Amniotic stem cell (primary cell): ENCODE results near the gene FTSJ3.

Experiments used
- DNase-seq: peaks from one replicate; lab custom pipeline; 2025; lab: John Stamatoyannopoulos, UW

FTSJ3 gene

DNA sequence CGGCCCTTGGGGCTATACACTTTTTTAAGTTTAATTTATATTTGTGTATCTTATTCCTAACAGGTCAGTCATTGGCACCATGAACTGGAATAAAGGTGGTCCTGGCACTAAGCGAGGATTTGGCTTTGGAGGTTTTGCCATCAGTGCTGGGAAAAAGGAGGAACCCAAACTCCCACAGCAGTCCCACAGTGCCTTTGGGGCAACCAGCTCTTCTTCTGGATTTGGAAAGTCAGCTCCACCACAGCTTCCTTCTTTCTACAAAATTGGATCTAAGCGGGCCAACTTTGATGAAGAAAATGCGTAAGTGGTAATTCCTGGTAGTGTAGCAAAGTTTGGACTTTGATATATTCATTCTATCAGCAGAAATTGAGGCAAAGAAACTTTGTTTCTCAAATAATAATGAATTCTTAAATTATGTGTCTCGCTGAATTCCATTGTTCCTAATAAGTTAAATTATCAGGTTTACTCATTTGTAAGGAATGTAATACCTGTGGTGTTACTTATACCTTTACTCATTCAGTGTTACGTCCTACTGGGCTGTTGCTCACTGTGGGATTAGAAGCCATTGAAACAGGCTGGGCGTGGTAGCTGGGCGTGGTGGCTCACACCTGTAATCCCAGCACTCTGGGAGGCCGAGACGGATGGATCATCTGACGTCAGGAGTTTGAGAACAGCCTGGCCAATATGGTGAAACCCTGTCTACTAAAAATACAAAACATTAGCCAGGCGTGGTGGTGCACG is 40.3 kb downstream of the FTSJ3 start:
- DNase-seq, result no peak

DNA sequence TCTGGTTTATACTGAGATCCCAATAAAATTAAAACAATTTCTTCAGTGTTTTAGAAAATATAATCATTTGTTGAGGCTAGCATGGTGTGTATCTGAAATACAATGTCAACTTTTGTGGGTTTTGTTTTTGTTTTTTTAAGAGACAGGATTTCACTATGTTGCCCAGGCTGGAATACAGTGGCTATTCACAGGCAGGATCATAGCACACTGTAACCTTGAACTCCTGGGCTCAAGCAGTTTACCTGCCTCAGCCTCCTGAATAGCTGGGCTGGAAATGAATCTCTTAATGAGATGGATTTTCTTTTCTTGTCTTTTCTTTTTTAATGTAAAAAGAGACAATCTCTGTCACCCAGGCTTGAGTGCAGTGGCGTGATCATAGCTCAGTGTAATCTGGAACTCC is 41.3 kb downstream of the FTSJ3 start:
- DNase-seq, result no peak

DNA sequence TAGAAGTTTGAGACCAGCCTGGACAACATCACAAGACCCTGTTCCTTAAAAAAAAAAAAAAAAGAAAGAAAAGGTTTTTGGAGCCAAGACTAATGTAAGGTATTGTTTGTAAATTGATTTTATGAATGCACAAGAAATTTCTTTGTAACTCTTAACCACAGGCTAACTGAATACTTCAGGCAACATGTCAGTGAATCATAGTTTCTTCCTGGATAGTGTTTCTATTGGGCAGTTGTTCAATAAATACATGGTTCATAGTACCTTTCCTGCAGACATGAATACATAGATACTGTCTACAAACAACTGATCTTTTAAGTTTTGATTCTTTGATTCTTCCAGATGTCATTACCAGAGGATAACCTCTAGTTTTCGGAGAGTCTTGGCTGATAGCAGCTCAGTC is 41.9 kb downstream of the FTSJ3 start:
- DNase-seq, result no peak

DNA sequence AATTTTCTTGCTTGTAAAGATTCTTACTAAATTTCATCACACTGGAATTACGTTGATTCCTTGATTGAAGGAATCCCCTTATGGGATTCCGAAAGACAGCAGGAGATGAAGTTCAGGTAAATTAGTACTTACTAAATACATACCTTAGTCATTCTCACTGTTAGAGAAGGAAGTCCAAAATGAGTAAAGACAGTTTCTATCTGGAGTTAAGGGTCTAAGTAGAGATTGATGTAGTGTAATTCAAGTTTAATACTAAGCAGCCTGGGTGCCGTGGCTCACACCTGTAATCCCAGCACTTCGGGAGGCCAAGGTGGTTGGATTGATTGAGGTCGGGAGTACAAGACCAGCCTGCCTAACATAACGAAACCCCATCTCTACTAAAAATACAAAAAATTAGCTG is 43.9 kb downstream of the FTSJ3 start:
- DNase-seq, result no peak

DNA sequence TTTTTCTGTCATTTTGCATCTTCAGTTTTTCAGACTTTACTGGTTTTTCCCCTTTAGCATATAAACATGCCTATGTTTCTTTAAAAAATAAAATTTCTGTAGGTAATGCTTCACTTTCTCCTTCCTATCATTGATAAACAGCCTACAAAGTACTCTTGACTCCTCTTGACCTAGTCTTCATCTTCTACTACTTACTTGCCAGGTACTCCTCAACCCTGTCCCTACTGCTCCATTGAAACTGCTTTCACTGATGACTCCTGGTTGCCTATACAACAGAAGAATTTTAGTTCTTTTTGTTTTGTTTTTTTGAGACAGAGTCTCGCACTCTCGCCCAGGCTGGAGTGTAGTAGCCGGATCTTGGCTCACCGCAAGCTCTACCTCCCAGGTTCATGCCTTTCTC is 46.5 kb downstream of the FTSJ3 start:
- DNase-seq, result no peak

DNA sequence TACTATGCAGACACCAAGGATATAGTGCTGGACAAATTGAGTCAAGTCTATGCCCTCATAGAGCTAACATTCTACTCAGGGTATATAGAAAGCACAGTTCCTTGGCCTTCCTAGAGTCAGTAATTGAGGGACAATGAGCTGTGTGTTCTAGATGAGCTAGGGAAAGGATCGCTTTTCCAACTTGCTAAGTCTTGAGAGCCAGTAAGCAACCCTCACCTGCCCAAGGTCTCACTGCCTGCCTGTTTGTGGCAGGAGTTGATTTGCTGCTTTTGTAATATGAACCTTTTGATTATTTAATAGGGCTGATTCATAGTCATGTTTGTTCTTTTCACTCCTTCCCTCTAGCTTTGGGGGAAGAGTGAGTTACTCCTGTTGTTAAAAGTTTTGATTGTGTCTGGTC is 47.0 kb downstream of the FTSJ3 start:
- no peak for DNase-seq

DNA sequence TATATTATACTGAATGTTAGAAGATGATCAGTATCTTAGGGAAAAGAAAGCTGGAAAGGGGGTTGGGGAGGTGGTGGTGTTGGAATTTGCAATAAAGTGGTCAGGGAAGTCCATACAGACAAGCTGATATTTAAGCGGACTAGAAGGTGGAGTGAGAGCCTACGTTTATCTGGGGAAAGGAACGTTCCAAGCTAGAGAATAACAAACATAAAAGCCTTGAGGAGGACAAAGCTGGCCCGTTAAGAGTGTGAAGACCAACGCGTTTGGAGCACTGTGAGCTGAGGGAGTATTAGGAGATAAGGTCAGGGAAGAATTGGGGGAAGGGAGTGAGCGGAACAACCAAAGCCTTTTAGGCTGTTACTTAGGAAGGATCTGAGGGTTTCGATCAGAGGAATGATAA is 52.0 kb downstream of the FTSJ3 start:
- DNase-seq, result no peak

DNA sequence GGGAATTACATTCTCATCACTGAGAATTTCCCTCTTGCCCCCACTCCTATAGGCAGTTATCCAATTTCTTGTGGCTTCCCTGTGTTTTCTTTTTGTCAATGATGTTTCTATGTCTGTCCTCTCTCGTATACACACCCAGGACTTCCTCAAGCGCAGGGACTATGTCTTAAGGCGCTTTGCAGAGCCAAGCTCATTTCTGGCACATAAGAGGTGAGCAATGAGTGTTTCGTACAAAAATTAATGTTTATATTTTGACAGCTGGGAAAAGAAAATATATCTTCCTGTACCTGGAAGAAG is 52.5 kb downstream of the FTSJ3 start:
- no peak for DNase-seq

DNA sequence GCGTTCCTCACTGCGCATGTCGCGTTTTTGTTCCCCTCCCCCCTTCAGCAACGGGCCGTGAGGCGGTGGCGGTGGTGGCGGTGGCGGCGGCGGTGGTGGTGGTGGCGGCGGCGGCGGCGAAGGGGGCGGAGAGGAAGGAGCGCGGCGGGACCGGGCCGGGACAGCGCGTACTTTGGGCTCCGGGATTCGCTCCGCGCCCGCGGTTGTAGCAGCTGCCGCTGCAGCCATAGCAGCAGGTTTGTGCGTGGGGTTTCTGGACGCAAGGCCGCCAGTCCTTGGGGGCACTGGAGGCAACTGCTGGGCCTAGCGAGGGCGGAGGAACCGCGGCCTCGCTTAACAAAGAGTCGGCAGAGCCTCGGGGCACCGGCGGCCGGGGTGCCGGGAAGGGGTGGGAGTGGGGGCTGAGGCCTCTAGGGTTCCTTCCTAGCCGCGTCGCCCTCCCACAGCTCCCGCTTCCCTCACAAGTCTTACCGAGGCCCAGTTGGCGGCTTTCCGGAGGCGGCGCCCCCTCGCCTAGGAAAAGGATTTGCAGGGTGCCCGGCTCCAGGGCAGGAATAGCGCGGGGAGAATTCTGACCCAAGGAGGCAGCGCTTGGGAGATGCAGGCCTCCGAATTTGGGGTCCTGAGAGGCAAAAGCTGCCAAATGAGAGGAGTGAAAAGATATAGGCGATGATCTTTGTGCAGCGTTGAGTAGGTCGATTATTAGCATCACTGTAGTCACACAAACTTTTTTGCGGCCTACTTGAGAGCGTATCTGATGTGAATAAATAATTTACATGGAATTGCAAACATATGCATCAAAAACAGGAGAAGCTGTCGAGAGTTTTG is 53.1 kb downstream of the FTSJ3 start, which contains the start of gene DDX42:
TSS of gene DDX42 (plus strand) at position 30 of the 828 bp plus-strand sequence. CDS start 12,880 bp downstream, outside the sequence.
- no peak for DNase-seq

DNA sequence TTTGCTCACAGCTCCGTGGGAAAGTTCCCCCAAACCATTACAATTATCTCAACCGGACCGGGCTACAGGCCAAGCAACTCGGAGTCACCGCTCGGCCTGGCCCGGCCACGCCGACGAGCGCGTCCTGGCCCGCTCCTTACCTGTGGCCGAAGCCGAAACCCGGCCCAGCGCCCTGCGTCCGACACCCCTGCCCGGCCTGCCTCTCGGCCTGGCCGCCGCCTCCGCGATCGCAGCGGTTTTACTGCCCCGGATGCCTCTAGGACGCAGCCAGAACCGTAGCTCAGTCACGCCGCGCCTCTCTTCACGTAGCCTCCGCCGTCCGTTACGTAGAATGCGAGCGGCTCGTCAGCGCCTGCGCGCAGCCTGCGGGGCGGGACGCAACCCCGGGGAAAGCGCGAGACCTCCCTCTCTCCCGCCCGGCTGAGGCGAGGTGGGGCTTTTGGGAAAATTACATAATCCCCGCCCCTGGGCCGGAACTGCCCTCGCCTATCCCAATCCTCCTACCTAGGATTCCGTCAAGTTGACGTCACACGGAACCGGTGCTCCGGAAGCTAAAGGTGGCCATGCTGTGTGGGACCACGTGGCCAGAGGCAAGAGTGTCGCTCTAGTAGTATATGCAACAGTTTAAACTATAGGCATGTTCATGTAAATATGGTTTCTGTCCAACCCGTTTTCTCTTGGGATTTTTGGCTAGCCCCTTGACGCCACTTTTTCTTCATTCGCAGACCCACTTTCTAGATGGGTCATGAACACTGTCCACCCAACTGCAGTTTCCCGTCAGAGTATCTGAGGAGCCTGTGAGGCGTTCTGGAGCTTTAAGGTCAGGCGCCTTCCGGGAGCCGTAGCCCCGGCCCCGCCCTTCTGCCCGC is 54.0 kb downstream of the FTSJ3 start, which contains the start of gene CCDC47:
TSS of gene CCDC47 (minus strand) at position 326 of the 869 bp plus-strand sequence. CDS start 7,422 bp downstream, outside the sequence.
- DNase-seq, result peak; percentile 99

DNA sequence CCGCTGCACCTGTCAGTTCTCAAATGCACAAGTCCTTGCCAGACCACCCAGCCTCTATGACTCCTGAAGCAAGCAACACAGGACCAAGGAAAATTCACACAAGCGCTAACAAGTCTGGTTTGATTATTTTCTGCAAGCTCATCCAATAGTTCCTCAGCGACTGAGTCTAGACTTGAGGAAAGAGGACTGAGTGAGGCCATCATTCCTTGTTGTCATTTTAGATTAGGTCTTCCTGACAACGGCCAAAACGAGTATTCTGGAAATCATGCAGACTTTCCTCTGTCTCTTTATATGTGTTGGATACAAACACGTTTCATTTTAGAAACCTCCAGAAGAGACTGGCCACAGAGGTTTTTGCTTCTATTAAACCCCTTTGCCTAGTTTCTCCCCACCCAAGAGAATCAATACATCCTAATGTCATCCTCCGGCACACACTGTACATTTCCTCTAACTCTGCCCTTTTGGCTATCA is 54.6 kb downstream of the FTSJ3 start:
- DNase-seq, result no peak
